Activated CD4-positive, alpha-beta T cell treated with anti-CD3 and anti-CD28 coated beads, Interleukin-2, amount 10 ng/mL, durations not matched to agents 24 days and 14 days (primary cell): Measurements from ENCODE around the gene CCDC124. TPM values are rescaled to one million over a fixed set of nuclear protein-coding genes. Genes with fewer than 3 reads are reported as not detected.
A peak's percentile ranks its signal among the peaks of the same experiment; 100 is the strongest.
"Not testable (repeated sequence)": the region's sequence is repeated elsewhere in the genome, so short reads cannot be mapped to it uniquely, and the experiment has no call there.

Experiments used
- DNase-seq: peaks from one replicate; pipeline ENCODE4 v3.0.0; 2022
- H3K27ac Mint-ChIP-seq: one replicate; pipeline ENCODE4 v1.8.0; 2022; ENCODE audit warnings: mild to moderate bottlenecking, mixed read lengths
- H3K27me3 Mint-ChIP-seq: one replicate; pipeline ENCODE4 v1.8.0; 2022; ENCODE audit warnings: mixed read lengths
- H3K36me3 Mint-ChIP-seq: one replicate; pipeline ENCODE4 v1.8.0; 2022; ENCODE audit warnings: low read depth, mild to moderate bottlenecking, mixed read lengths
- H3K4me1 Mint-ChIP-seq: one replicate; pipeline ENCODE4 v1.8.0; 2021; ENCODE audit warnings: mixed read lengths
- H3K4me3 Mint-ChIP-seq: one replicate; pipeline ENCODE4 v1.8.0; 2022; ENCODE audit warnings: mild to moderate bottlenecking, moderate library complexity, mixed read lengths
- H3K9me3 Mint-ChIP-seq: one replicate; pipeline ENCODE4 v1.8.0; 2021; ENCODE audit warnings: mixed read lengths
- intact Hi-C: fragments of 100-400 bp; cut with micrococcal nuclease; formaldehyde crosslinking; loops from one replicate; pipeline ENCODE4 v1.15.1; 2023
- total RNA-seq: library from RNA; stranded (reverse); gene quantifications from 2 replicates; pipeline ENCODE4 v1.2.3, GENCODE V29; 2022

CCDC124 gene
- total RNA-seq, 1 donor from 2014 or later, result 136 TPM

DNA sequence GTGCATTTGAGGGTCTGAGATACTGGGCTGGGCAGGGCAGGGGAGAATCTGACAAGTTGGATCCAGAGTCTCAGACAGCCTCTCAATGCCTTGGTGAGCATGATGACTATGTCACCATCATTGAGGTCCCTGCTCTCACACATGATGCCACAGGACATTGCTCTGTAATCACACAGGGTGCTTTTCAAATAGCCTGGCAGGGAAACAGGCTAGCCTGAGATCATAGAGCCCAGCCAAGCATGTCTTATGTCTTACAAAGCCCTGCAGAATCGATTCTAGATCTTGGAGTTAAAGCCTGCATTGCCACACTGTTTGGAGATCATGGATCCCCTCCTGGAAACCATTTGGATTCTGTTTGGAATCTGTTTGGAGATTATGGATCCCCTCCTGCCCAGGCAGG is 39.4 kb downstream of the CCDC124 start:
- Mint-ChIP-seq H3K9me3 (no peaks in the 10 kb centered on the region), H3K4me3 (no peak overlapping the region), H3K27me3 (peaks cover 11% of the 10 kb centered on the region), H3K27ac (no peak overlapping the region), H3K36me3 (no peaks in the 10 kb centered on the region), H3K4me1 (no peaks in the 10 kb centered on the region)
- DNase-seq, result no peak
- intact Hi-C loops, result no loop called here

GRCh38 chr19:17973759-17974158 is 40.9 kb downstream of the CCDC124 start:
- no peaks in the 10 kb centered on the region for H3K4me1 Mint-ChIP-seq
- no peak for DNase-seq
- H3K36me3 Mint-ChIP-seq, result no peaks in the 10 kb centered on the region
- H3K9me3 Mint-ChIP-seq, result no peaks in the 10 kb centered on the region
- H3K27ac Mint-ChIP-seq, result no peak overlapping the region
- no peak overlapping the region for H3K4me3 Mint-ChIP-seq
- intact Hi-C loops, result no loop called here
- peaks cover 6% of the 10 kb centered on the region for H3K27me3 Mint-ChIP-seq

GRCh38 chr19:17974551-17974950 is 41.7 kb downstream of the CCDC124 start:
- no peak for DNase-seq
- Mint-ChIP-seq H3K4me1 (no peaks in the 10 kb centered on the region), H3K27ac (no peak overlapping the region), H3K9me3 (no peaks in the 10 kb centered on the region), H3K36me3 (no peaks in the 10 kb centered on the region), H3K4me3 (no peak overlapping the region), H3K27me3 (peaks cover 8% of the 10 kb centered on the region)
- intact Hi-C loops, result no loop called here

DNA sequence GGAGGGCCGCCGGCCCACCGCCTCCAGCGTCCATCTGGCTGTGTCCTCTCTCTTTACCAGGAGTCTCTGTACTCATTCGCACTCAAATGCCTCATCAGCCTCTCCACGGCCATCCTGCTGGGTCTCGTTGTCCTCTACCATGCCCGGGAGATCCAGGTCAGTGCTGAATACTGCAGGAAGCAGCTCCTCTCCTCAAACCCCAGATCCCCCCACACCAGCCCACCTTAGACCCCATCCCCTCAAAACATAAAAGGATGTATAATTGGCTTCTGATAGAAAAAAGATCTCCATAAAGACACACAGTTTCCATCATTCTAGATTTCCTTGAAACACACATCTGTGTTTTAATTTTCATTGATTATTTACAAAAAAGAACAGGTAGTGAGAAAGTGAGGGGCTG is 42.2 kb downstream of the CCDC124 start:
- no peak overlapping the region for H3K4me3 Mint-ChIP-seq
- no peaks in the 10 kb centered on the region for H3K36me3 Mint-ChIP-seq
- H3K4me1 Mint-ChIP-seq, result no peaks in the 10 kb centered on the region
- intact Hi-C loops, result no loop called here
- no peaks in the 10 kb centered on the region for H3K9me3 Mint-ChIP-seq
- no peak for DNase-seq
- no peak overlapping the region for H3K27ac Mint-ChIP-seq
- peaks cover 10% of the 10 kb centered on the region for H3K27me3 Mint-ChIP-seq

DNA sequence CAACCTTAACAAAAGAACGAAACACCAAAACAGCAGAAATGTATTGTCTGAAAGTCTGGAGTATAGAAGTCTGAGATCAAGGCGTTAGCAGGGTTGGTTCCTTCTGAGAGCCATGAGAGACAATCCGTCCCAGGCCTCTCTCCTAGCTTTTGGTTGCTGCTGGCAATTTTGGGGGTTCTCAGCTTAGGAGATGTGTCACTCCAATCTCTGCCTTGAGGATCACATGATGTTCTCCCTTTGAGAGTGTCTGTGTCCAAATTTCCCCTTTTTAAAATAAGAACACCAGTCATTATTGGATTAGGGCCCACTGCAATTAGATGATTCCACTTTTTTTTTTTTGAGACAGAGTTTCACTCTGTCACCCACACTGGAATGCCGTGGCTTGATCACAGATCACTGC is 44.2 kb downstream of the CCDC124 start:
- H3K27me3 Mint-ChIP-seq, result peaks cover 17% of the 10 kb centered on the region
- no peaks in the 10 kb centered on the region for H3K9me3 Mint-ChIP-seq
- intact Hi-C loops, result no loop called here
- H3K4me1 Mint-ChIP-seq, result no peaks in the 10 kb centered on the region
- H3K4me3 Mint-ChIP-seq, result no peak overlapping the region
- H3K27ac Mint-ChIP-seq, result no peak overlapping the region
- no peaks in the 10 kb centered on the region for H3K36me3 Mint-ChIP-seq
- DNase-seq, result no peak

GRCh38 chr19:17977488-17977887 is 44.7 kb downstream of the CCDC124 start:
- no peaks in the 10 kb centered on the region for H3K4me1 Mint-ChIP-seq
- H3K36me3 Mint-ChIP-seq, result no peaks in the 10 kb centered on the region
- DNase-seq, result no peak
- no peak overlapping the region for H3K4me3 Mint-ChIP-seq
- H3K9me3 Mint-ChIP-seq, result no peaks in the 10 kb centered on the region
- intact Hi-C loops, result no loop called here
- peaks cover 17% of the 10 kb centered on the region for H3K27me3 Mint-ChIP-seq
- H3K27ac Mint-ChIP-seq, result no peak overlapping the region

- H3K27ac Mint-ChIP-seq, result no peak overlapping the region
- H3K4me1 Mint-ChIP-seq, result peaks cover 2% of the 10 kb centered on the region
- intact Hi-C loops, result no loop called here
- H3K27me3 Mint-ChIP-seq, result peaks cover 15% of the 10 kb centered on the region
- DNase-seq, result no peak
- H3K36me3 Mint-ChIP-seq, result no peaks in the 10 kb centered on the region
- no peak overlapping the region for H3K4me3 Mint-ChIP-seq
- no peaks in the 10 kb centered on the region for H3K9me3 Mint-ChIP-seq
These were observed 48.8 kb downstream of the CCDC124 start for GRCh38 chr19:17981611-17982010.

GRCh38 chr19:17982430-17982829 is 49.6 kb downstream of the CCDC124 start:
- H3K4me1 Mint-ChIP-seq, result peaks cover 2% of the 10 kb centered on the region
- no peaks in the 10 kb centered on the region for H3K36me3 Mint-ChIP-seq
- intact Hi-C loops, result no loop called here
- H3K27me3 Mint-ChIP-seq, result peaks cover 15% of the 10 kb centered on the region
- H3K9me3 Mint-ChIP-seq, result no peaks in the 10 kb centered on the region
- no peak overlapping the region for H3K4me3 Mint-ChIP-seq
- DNase-seq, result no peak
- H3K27ac Mint-ChIP-seq, result no peak overlapping the region

DNA sequence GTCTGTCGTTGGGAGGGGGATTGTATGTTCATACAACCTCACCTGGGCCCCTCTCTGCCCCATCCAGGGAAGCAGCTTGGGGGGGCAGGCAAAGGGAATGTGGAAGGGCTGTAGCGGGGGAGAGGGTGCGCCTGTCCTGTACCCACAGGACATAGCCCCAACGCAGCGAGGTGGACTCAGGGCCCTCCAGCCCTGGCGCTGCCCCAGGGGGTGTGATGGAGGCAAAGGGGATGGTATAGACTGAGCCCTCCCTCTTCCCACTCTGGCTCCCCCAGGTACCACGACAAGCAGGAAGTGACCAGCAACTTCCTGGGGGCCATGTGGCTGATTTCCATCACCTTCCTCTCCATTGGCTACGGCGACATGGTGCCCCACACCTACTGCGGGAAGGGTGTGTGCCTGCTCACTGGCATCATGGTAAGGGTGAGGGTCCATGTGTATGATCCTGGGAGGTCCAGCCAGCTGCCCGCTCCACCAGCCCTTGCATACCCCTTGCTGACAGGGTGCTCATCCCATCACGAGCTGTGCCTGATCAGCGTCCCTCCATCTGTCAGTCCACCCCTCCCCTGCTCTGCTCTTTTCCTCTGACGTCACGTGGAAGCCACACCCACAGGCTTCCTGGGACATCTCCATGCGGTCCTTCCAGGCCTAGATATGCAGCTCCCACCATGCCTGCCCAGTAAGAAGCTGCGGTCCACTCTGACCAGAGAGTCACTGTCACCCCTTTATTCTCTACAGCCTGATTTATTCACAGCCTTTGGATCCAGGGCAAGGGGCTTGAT is 52.4 kb downstream of the CCDC124 start:
- H3K36me3 Mint-ChIP-seq, result no peaks in the 10 kb centered on the region
- H3K9me3 Mint-ChIP-seq, result no peaks in the 10 kb centered on the region
- peaks cover 2% of the 10 kb centered on the region for H3K4me1 Mint-ChIP-seq
- no peak for DNase-seq
- H3K27ac Mint-ChIP-seq, result no peak overlapping the region
- intact Hi-C loops, result no loop called here
- H3K27me3 Mint-ChIP-seq, result peaks cover 6% of the 10 kb centered on the region
- no peak overlapping the region for H3K4me3 Mint-ChIP-seq

- H3K36me3 Mint-ChIP-seq, DNase-seq, H3K9me3 Mint-ChIP-seq, H3K27me3 Mint-ChIP-seq, H3K27ac Mint-ChIP-seq, intact Hi-C loops, H3K4me3 Mint-ChIP-seq, H3K4me1 Mint-ChIP-seq: not testable (repeated sequence)
These were observed 53.8 kb downstream of the CCDC124 start for GRCh38 chr19:17986569-17986968.

DNA sequence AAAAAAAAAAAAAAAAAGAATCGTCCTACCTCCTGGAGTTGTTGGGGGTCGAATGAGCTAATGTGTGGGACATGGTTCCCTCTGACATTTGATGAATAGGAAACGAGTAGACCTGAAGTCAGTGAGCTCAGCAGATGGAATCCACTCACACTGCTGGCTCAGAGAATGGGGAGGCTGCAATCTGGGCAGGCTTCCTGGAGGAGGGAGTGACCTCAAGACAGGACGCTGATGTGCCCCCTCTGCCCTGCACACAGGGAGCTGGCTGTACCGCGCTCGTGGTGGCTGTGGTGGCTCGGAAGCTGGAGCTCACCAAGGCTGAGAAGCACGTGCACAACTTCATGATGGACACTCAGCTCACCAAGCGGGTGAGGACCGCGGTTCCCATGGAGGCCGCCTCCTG is 55.3 kb downstream of the CCDC124 start:
- H3K27ac Mint-ChIP-seq, result no peak overlapping the region
- no peaks in the 10 kb centered on the region for H3K36me3 Mint-ChIP-seq
- H3K9me3 Mint-ChIP-seq, result no peaks in the 10 kb centered on the region
- intact Hi-C loops, result no loop called here
- H3K27me3 Mint-ChIP-seq, result no peaks in the 10 kb centered on the region
- no peak for DNase-seq
- H3K4me3 Mint-ChIP-seq, result no peak overlapping the region
- peaks cover 2% of the 10 kb centered on the region for H3K4me1 Mint-ChIP-seq

- Mint-ChIP-seq H3K4me3 (no peak overlapping the region), H3K4me1 (peaks cover 2% of the 10 kb centered on the region), H3K9me3 (no peaks in the 10 kb centered on the region), H3K36me3 (no peaks in the 10 kb centered on the region), H3K27ac (no peak overlapping the region), H3K27me3 (peaks cover 2% of the 10 kb centered on the region)
- intact Hi-C loops, result no loop called here
- peak; percentile 52 for DNase-seq
These were observed 56.7 kb downstream of the CCDC124 start for GRCh38 chr19:17989425-17990094.

GRCh38 chr19:17993076-17993813 is 60.4 kb downstream of the CCDC124 start:
- Mint-ChIP-seq H3K4me1 (peaks cover 6% of the 10 kb centered on the region), H3K9me3 (no peaks in the 10 kb centered on the region), H3K4me3 (no peak overlapping the region)

More at GRCh38 chr19:17993076-17993813, 60.4 kb downstream of the CCDC124 start:
- Mint-ChIP-seq H3K27me3 (peaks cover 4% of the 10 kb centered on the region), H3K27ac (no peak overlapping the region), H3K36me3 (no peaks in the 10 kb centered on the region)
- intact Hi-C loops, result no loop called here
- no peak for DNase-seq
